Hematopoietic multipotent progenitor cell treated with erythropoietin and hydrocortisone succinate and interleukin-3 and kit ligand, for 4 days (in vitro differentiated cells): ENCODE measurements around the gene CASP10.
"Not testable (repeated sequence)": the region's sequence is repeated elsewhere in the genome, so short reads cannot be mapped to it uniquely, and the experiment has no call there.

Experiments used
- DNase-seq: peaks from one replicate; pipeline ENCODE4 v3.0.0-alpha.2; 2015

CASP10 gene

GRCh38 chr2:201154615-201155399 lies 28.1 kb upstream of the CASP10 start:
- no peak for DNase-seq

- no peak for DNase-seq
Observed at GRCh38 chr2:201156036-201156435, 26.9 kb upstream of the CASP10 start.

- DNase-seq = no peak
Observed at GRCh38 chr2:201156640-201157039, 26.3 kb upstream of the CASP10 start.

- DNase-seq = no peak
Observed at GRCh38 chr2:201157694-201158093, 25.2 kb upstream of the CASP10 start.

GRCh38 chr2:201158111-201158929 lies 24.6 kb upstream of the CASP10 start:
- peak; percentile 99 for DNase-seq

- no peak for DNase-seq
Observed at GRCh38 chr2:201164166-201164565, 18.8 kb upstream of the CASP10 start.

GRCh38 chr2:201167546-201167945 lies 15.4 kb upstream of the CASP10 start:
- no peak for DNase-seq

- peak; percentile 47 for DNase-seq
Observed at GRCh38 chr2:201168496-201168895, 14.4 kb upstream of the CASP10 start.

GRCh38 chr2:201171259-201171814 lies 11.6 kb upstream of the CASP10 start:
- DNase-seq = no peak

- no peak for DNase-seq
Observed at GRCh38 chr2:201172279-201172678, 10.7 kb upstream of the CASP10 start.

- DNase-seq = peak; percentile 65
Observed at GRCh38 chr2:201174687-201175086, 8.3 kb upstream of the CASP10 start.

GRCh38 chr2:201176081-201176481 lies 6.9 kb upstream of the CASP10 start:
- no peak for DNase-seq

- peak; percentile 42 for DNase-seq
Observed at GRCh38 chr2:201180010-201180409, 2.9 kb upstream of the CASP10 start.

GRCh38 chr2:201183365-201183727 lies 405 bp downstream of the CASP10 start:
- DNase-seq = peak; percentile 30

- DNase-seq = peak; percentile 66
Observed at GRCh38 chr2:201183835-201184234, 894 bp downstream of the CASP10 start.

- not testable (repeated sequence) for DNase-seq
Observed at GRCh38 chr2:201184248-201184647, 1.3 kb downstream of the CASP10 start.

- peak; percentile 56 for DNase-seq
Observed at GRCh38 chr2:201185863-201186262, 2.9 kb downstream of the CASP10 start.

- DNase-seq = no peak
Observed at GRCh38 chr2:201186982-201187381, 4.0 kb downstream of the CASP10 start.

GRCh38 chr2:201188449-201188848 lies 5.5 kb downstream of the CASP10 start:
- DNase-seq = peak; percentile 52

- DNase-seq = peak; percentile 87
Observed at GRCh38 chr2:201191132-201191875, 8.4 kb downstream of the CASP10 start.

GRCh38 chr2:201194097-201194496 lies 11.2 kb downstream of the CASP10 start:
- DNase-seq = peak; percentile 43

GRCh38 chr2:201195331-201195730 lies 12.4 kb downstream of the CASP10 start:
- DNase-seq = no peak

GRCh38 chr2:201196003-201196402 lies 13.1 kb downstream of the CASP10 start:
- peak; percentile 81 for DNase-seq
